MM.1S (cell line): ENCODE measurements around the gene CD86.

Experiments used
- EZH2phosphoT487 ChIP-seq: fragments of 300-600 bp; sonication (generic); IDR thresholded peaks from 2 replicates; pipeline ENCODE4 v1.6.1; 2018; ENCODE audit warnings: antibody characterized with exemption, low read length
- TF ChIP-seq, protein P1 (sequence below): fragments of 300-600 bp; sonication (generic); IDR thresholded peaks from 2 replicates; pipeline ENCODE4 v1.5.1; 2016; ENCODE audit warnings: antibody characterized with exemption, low read length, mixed read lengths

GRCh38 chr3:122033023-122033422 is 22.1 kb upstream of the CD86 start:
- TF ChIP-seq, protein P1, sequence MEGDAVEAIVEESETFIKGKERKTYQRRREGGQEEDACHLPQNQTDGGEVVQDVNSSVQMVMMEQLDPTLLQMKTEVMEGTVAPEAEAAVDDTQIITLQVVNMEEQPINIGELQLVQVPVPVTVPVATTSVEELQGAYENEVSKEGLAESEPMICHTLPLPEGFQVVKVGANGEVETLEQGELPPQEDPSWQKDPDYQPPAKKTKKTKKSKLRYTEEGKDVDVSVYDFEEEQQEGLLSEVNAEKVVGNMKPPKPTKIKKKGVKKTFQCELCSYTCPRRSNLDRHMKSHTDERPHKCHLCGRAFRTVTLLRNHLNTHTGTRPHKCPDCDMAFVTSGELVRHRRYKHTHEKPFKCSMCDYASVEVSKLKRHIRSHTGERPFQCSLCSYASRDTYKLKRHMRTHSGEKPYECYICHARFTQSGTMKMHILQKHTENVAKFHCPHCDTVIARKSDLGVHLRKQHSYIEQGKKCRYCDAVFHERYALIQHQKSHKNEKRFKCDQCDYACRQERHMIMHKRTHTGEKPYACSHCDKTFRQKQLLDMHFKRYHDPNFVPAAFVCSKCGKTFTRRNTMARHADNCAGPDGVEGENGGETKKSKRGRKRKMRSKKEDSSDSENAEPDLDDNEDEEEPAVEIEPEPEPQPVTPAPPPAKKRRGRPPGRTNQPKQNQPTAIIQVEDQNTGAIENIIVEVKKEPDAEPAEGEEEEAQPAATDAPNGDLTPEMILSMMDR: no peak
- TF ChIP-seq EZH2phosphoT487: no peak
